ENCODE data around the gene RBM3. TPM values are rescaled to one million over a fixed set of nuclear protein-coding genes. Genes with fewer than 3 reads are reported as not detected.

RBM3 gene
- total RNA-seq, 1 donor from 2014 or later: 121 TPM

GRCh38 chrX:48617542-48618340, 43.5 kb downstream of the RBM3 start:
- intact Hi-C loops (cut with micrococcal nuclease): no loop called here
- no peaks in the 10 kb centered on the region for H3K9me3 ChIP-seq (replicated peaks)
- no peaks in the 10 kb centered on the region for H3K36me3 ChIP-seq
- TF ChIP-seq, protein P1, sequence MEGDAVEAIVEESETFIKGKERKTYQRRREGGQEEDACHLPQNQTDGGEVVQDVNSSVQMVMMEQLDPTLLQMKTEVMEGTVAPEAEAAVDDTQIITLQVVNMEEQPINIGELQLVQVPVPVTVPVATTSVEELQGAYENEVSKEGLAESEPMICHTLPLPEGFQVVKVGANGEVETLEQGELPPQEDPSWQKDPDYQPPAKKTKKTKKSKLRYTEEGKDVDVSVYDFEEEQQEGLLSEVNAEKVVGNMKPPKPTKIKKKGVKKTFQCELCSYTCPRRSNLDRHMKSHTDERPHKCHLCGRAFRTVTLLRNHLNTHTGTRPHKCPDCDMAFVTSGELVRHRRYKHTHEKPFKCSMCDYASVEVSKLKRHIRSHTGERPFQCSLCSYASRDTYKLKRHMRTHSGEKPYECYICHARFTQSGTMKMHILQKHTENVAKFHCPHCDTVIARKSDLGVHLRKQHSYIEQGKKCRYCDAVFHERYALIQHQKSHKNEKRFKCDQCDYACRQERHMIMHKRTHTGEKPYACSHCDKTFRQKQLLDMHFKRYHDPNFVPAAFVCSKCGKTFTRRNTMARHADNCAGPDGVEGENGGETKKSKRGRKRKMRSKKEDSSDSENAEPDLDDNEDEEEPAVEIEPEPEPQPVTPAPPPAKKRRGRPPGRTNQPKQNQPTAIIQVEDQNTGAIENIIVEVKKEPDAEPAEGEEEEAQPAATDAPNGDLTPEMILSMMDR (IDR thresholded peaks at IDR 0.05; ENCODE audit: borderline replicate concordance): no peak
- H3K27me3 ChIP-seq (ENCODE audit: low read depth): no peaks in the 10 kb centered on the region
- H3K4me1 ChIP-seq: no peaks in the 10 kb centered on the region
- no peak overlapping the region for H3K27ac ChIP-seq (replicated peaks)
- H3K4me3 ChIP-seq: no peak overlapping the region
- no peak for DNase-seq

GRCh38 chrX:48626401-48627298, 52.4 kb downstream of the RBM3 start:
- no peak overlapping the region for H3K27ac ChIP-seq (replicated peaks)
- peaks cover under 1% of the 10 kb centered on the region for H3K4me1 ChIP-seq
- TF ChIP-seq, protein P1 (IDR thresholded peaks at IDR 0.05; ENCODE audit: borderline replicate concordance): no peak
- DNase-seq: no peak
- intact Hi-C loops (cut with micrococcal nuclease): no loop called here
- H3K36me3 ChIP-seq: no peaks in the 10 kb centered on the region
- H3K27me3 ChIP-seq (ENCODE audit: low read depth): no peaks in the 10 kb centered on the region
- no peak overlapping the region for H3K4me3 ChIP-seq
- no peaks in the 10 kb centered on the region for H3K9me3 ChIP-seq (replicated peaks)

Other genes with a start within 250 kb of the RBM3 start
- gene SSX3, start 217.8 kb upstream of the RBM3 start, total RNA-seq: not detected
- not detected for gene SSX4, start 190.9 kb upstream of the RBM3 start, total RNA-seq
- not detected for gene SSX4B, start 162.5 kb upstream of the RBM3 start, total RNA-seq
- gene SLC38A5, start 104.2 kb upstream of the RBM3 start, total RNA-seq: 0.71 TPM
- 15.3 TPM for gene FTSJ1, start 98.3 kb upstream of the RBM3 start, total RNA-seq
- gene PORCN, start 65.5 kb upstream of the RBM3 start, total RNA-seq: 13.6 TPM
- gene EBP, start 52.7 kb upstream of the RBM3 start, total RNA-seq: 48.9 TPM
- gene TBC1D25, start 34.8 kb upstream of the RBM3 start, total RNA-seq: 14.5 TPM
- gene WDR13, start 23.0 kb downstream of the RBM3 start, total RNA-seq: 137 TPM
- gene WAS, start 109.3 kb downstream of the RBM3 start, total RNA-seq: 2.3 TPM
- gene SUV39H1, start 122.2 kb downstream of the RBM3 start, total RNA-seq: 2.6 TPM
- gene GLOD5, start 187.3 kb downstream of the RBM3 start, total RNA-seq: not detected
- not detected for gene GATA1, start 212.1 kb downstream of the RBM3 start, total RNA-seq
- 39.7 TPM for gene HDAC6, start 227.6 kb downstream of the RBM3 start, total RNA-seq